ACHN (cell line): Measurements from ENCODE around the gene MST1.

Experiments used
- DNase-seq: peaks from one replicate; pipeline ENCODE4 v3.0.0-alpha.2; 2015
- in situ Hi-C: cut with HindIII; loops from 2 replicates; pipeline ENCODE4 v1.10.0; 2017; ENCODE audit warnings: low sequenced_read_pairs, low pct_ligation_motif_present, low pct_unique_long_range_greater_than_20kb

The MST1 gene

GRCh38 chr3:49652218-49652902 is 36.9 kb downstream of the MST1 start:
- in situ Hi-C loops, result no loop called here
- DNase-seq, result no peak

GRCh38 chr3:49650637-49651036 is 38.6 kb downstream of the MST1 start:
- no peak for DNase-seq
- in situ Hi-C loops, result no loop called here

- in situ Hi-C loops, result no loop called here
- no peak for DNase-seq
These were observed 39.1 kb downstream of the MST1 start for GRCh38 chr3:49650177-49650576.

- in situ Hi-C loops, result no loop called here
- no peak for DNase-seq
These were observed 39.7 kb downstream of the MST1 start for GRCh38 chr3:49649576-49649975.

- in situ Hi-C loops, result no loop called here
- DNase-seq, result no peak
These were observed 40.8 kb downstream of the MST1 start for GRCh38 chr3:49648354-49649019.

- DNase-seq, result no peak
- in situ Hi-C loops, result no loop called here
These were observed 41.5 kb downstream of the MST1 start for GRCh38 chr3:49647741-49648140.

GRCh38 chr3:49646236-49646635 is 43.0 kb downstream of the MST1 start:
- in situ Hi-C loops, result no loop called here
- DNase-seq, result no peak

- in situ Hi-C loops, result no loop called here
These were observed 44.6 kb downstream of the MST1 start for GRCh38 chr3:49644684-49645083.

GRCh38 chr3:49642708-49643145 is 46.5 kb downstream of the MST1 start:
- DNase-seq, result no peak
- in situ Hi-C loops, result no loop called here

More at GRCh38 chr3:49644684-49645083, 44.6 kb downstream of the MST1 start:
- DNase-seq, result no peak

- DNase-seq, result no peak
- in situ Hi-C loops, result no loop called here
These were observed 47.2 kb downstream of the MST1 start for GRCh38 chr3:49641921-49642707.

GRCh38 chr3:49641292-49641691 is 48.0 kb downstream of the MST1 start:
- DNase-seq, result no peak
- in situ Hi-C loops, result no loop called here

- in situ Hi-C loops, result no loop called here
- no peak for DNase-seq
These were observed 49.7 kb downstream of the MST1 start for GRCh38 chr3:49639551-49639950.

- in situ Hi-C loops, result no loop called here
- DNase-seq, result peak; percentile 45
These were observed 50.8 kb downstream of the MST1 start for GRCh38 chr3:49638445-49638844.

- no peak for DNase-seq
- in situ Hi-C loops, result no loop called here
These were observed 52.2 kb downstream of the MST1 start for GRCh38 chr3:49636883-49637609.

GRCh38 chr3:49634736-49635135 is 54.5 kb downstream of the MST1 start:
- no peak for DNase-seq
- in situ Hi-C loops, result no loop called here
